GM12874 (cell line): Measurements from ENCODE around the gene TMEM169.

ENCODE experiments used
- CTCF ChIP-seq: IDR thresholded peaks from 2 replicates; pipeline ENCODE4 v1.5.1; 2011; ENCODE audit warnings: low read depth, mild to moderate bottlenecking, control low read depth, low read length, moderate library complexity; ENCODE audit not compliant: insufficient read depth

TMEM169 gene

GRCh38 chr2:216119986-216120385 is 38.3 kb downstream of the TMEM169 start:
- TF ChIP-seq CTCF: no peak

- no peak for TF ChIP-seq CTCF
Observed at GRCh38 chr2:216121255-216121654, 39.5 kb downstream of the TMEM169 start.

DNA sequence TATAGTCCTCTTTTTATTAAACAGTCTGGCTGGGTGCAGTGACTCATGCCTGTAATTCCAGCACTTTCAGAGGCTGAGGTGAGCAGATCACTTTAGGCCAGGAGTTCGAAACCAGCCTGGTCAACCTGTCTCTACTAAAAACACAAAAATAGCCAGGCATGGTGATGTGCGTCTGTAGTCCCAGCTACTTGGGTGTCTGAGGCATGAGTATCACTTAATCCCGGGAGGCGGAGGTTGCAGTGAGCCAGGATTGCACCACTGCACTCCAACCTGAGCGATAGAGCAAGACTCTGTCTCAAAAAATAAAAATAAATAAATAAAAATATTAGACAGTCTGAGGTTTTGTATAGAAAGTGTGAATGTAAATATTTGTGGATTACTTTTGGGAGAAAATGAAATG is 45.2 kb downstream of the TMEM169 start:
- TF ChIP-seq CTCF: no peak

- TF ChIP-seq CTCF: no peak
Observed at GRCh38 chr2:216130346-216130971, 48.7 kb downstream of the TMEM169 start.

GRCh38 chr2:216131175-216131926 is 49.6 kb downstream of the TMEM169 start:
- no peak for TF ChIP-seq CTCF

GRCh38 chr2:216132585-216132984 is 50.9 kb downstream of the TMEM169 start:
- no peak for TF ChIP-seq CTCF

DNA sequence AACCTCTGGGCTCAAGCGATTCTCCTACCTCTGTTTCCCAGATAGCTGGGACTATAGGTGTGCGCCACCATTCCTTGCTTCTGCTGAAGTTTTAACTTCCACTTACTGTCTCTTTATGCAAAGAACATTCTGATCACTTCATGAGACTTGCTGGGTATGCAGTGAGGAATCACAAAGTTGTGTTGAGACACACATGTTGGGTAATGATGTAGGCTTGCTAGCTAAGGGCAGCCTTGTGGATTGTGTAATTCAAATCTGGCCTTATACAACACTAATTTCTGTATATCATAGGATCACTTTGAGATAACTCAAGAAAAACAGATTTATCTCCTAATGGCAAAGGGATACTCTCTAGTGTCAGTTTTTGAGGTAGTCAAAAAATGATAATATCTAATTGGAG is 51.7 kb downstream of the TMEM169 start:
- TF ChIP-seq CTCF: no peak
